DND-41 (cell line): ENCODE measurements around the gene CDC45.

ENCODE experiments used
- ATAC-seq: fragments of 200-7000 bp; cut with Tn5 transposase; 3 replicates; pipeline ENCODE4 v1.9.1; 2021; ENCODE audit warnings: low read depth; ENCODE audit not compliant: insufficient read depth
- DNase-seq: peaks from one replicate; pipeline ENCODE4 v3.0.0-alpha.2; 2020
- H2AFZ ChIP-seq: 2 replicates; pipeline ENCODE4 v1.6.0; 2012; ENCODE audit warnings: low read depth, low read length
- H3K27ac ChIP-seq: 2 replicates; pipeline ENCODE4 v1.5.1; 2012; ENCODE audit warnings: low read length, inconsistent platforms
- H3K27me3 ChIP-seq: fragments of 200-600 bp; sonication (generic); 2 replicates; pipeline ENCODE4 v1.6.0; 2012; ENCODE audit warnings: low read length, mild to moderate bottlenecking, inconsistent platforms; ENCODE audit not compliant: insufficient read depth, poor library complexity
- H3K36me3 ChIP-seq: 2 replicates; pipeline ENCODE4 v1.5.1; 2012; ENCODE audit warnings: low read length, inconsistent platforms; ENCODE audit not compliant: insufficient read depth
- H3K4me1 ChIP-seq: 2 replicates; pipeline ENCODE4 v1.5.1; 2012; ENCODE audit warnings: mild to moderate bottlenecking, low read length; ENCODE audit not compliant: insufficient read depth
- H3K4me2 ChIP-seq: 2 replicates; pipeline ENCODE4 v1.6.0; 2012; ENCODE audit warnings: mild to moderate bottlenecking, moderate library complexity, low read length, inconsistent platforms; ENCODE audit not compliant: insufficient read depth
- H3K4me3 ChIP-seq, 2 experiments: fragments of 200-600 bp in 1 of 2; shearing (Covaris generic) in 1 of 2; 2 replicates each; pipeline ENCODE4 v1.5.1; 2012 to 2016; ENCODE audit warnings: inconsistent platforms in 2 of 2, low read length in 2 of 2, mild to moderate bottlenecking in 2 of 2, low read depth in 1 of 2, moderate library complexity in 1 of 2
- H3K79me2 ChIP-seq: 2 replicates; pipeline ENCODE4 v1.6.0; 2012; ENCODE audit warnings: low read length, inconsistent platforms; ENCODE audit not compliant: insufficient read depth
- H3K9ac ChIP-seq: 2 replicates; pipeline ENCODE4 v1.6.0; 2012; ENCODE audit warnings: low read depth, mild to moderate bottlenecking, inconsistent platforms, low read length, moderate library complexity
- H3K9me3 ChIP-seq: 2 replicates; pipeline ENCODE4 v1.5.1; 2012; ENCODE audit warnings: low read length, moderate library complexity, mild to moderate bottlenecking, inconsistent platforms; ENCODE audit not compliant: insufficient read depth, severe bottlenecking
- H4K20me1 ChIP-seq: 2 replicates; pipeline ENCODE4 v1.6.0; 2012; ENCODE audit warnings: low read length; ENCODE audit not compliant: insufficient read depth
- EZH2 ChIP-seq: IDR thresholded peaks from 3 replicates; pipeline ENCODE4 v1.6.1; 2012; ENCODE audit warnings: borderline replicate concordance, low read depth, mild to moderate bottlenecking, moderate library complexity, low read length, inconsistent platforms; ENCODE audit not compliant: severe bottlenecking
- TF ChIP-seq, protein P1 (sequence below): IDR thresholded peaks from 2 replicates; pipeline ENCODE4 v1.5.1; 2012; ENCODE audit warnings: borderline replicate concordance, low read length, moderate library complexity, mild to moderate bottlenecking; ENCODE audit not compliant: poor library complexity, severe bottlenecking; ENCODE audit errors: extremely low read depth

CDC45 gene

DNA sequence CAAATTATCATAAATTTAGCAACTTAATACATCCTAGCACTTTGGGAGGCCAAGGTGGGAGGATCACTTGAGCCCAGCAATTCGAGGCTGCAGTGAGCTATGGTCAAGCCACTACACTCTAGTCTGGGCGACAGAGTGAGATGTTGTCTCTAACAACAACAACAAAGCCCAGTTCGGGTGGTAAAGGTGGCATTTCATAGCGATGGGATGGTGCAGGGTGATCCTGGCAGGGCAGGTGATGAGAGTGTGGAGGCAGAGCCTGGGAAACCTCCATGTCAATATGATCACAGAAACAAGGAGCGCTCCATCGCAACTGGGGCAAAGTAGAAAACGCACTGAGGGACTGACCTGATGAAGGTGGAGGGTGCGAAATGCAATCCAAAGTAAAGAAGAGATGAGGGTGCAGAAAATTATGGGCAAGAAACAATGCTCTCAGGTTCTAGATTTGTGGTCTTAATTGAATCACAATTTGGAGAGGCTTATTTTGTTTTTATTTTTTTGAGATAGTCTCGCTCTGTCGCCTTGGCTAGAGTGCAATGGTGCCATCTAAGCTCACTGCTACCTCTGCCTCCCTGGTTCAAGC lies 77.3 kb downstream of the CDC45 start:
- no peak for ATAC-seq
- H3K9me3 ChIP-seq = no peaks in the 10 kb centered on the region
- H3K27me3 ChIP-seq = no peaks in the 10 kb centered on the region
- H3K9ac ChIP-seq = no peak overlapping the region
- H3K27ac ChIP-seq = no peak overlapping the region
- H3K36me3 ChIP-seq = no peaks in the 10 kb centered on the region
- no peak overlapping the region for H3K4me3 ChIP-seq
- no peaks in the 10 kb centered on the region for H3K79me2 ChIP-seq
- no peaks in the 10 kb centered on the region for H3K4me1 ChIP-seq
- no peak overlapping the region for H2AFZ ChIP-seq
- no peak for DNase-seq
- no peaks in the 10 kb centered on the region for H4K20me1 ChIP-seq
- H3K4me2 ChIP-seq = no peak overlapping the region
- TF ChIP-seq EZH2 = no peak
- TF ChIP-seq, protein P1, sequence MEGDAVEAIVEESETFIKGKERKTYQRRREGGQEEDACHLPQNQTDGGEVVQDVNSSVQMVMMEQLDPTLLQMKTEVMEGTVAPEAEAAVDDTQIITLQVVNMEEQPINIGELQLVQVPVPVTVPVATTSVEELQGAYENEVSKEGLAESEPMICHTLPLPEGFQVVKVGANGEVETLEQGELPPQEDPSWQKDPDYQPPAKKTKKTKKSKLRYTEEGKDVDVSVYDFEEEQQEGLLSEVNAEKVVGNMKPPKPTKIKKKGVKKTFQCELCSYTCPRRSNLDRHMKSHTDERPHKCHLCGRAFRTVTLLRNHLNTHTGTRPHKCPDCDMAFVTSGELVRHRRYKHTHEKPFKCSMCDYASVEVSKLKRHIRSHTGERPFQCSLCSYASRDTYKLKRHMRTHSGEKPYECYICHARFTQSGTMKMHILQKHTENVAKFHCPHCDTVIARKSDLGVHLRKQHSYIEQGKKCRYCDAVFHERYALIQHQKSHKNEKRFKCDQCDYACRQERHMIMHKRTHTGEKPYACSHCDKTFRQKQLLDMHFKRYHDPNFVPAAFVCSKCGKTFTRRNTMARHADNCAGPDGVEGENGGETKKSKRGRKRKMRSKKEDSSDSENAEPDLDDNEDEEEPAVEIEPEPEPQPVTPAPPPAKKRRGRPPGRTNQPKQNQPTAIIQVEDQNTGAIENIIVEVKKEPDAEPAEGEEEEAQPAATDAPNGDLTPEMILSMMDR = no peak

- ATAC-seq = no peak
- TF ChIP-seq EZH2 = no peak
- TF ChIP-seq, protein P1 = peak; percentile 17
- H3K4me3 ChIP-seq = no peak overlapping the region
- H3K9ac ChIP-seq = no peak overlapping the region
- no peak overlapping the region for H3K4me2 ChIP-seq
- H3K36me3 ChIP-seq = no peaks in the 10 kb centered on the region
- no peaks in the 10 kb centered on the region for H4K20me1 ChIP-seq
- no peaks in the 10 kb centered on the region for H3K9me3 ChIP-seq
- H2AFZ ChIP-seq = no peak overlapping the region
- H3K79me2 ChIP-seq = no peaks in the 10 kb centered on the region
- H3K27me3 ChIP-seq = no peaks in the 10 kb centered on the region
- DNase-seq = no peak
- H3K4me1 ChIP-seq = no peaks in the 10 kb centered on the region
- H3K27ac ChIP-seq = no peak overlapping the region
Measured at GRCh38 chr22:19559324-19559811, 79.6 kb downstream of the CDC45 start.

DNA sequence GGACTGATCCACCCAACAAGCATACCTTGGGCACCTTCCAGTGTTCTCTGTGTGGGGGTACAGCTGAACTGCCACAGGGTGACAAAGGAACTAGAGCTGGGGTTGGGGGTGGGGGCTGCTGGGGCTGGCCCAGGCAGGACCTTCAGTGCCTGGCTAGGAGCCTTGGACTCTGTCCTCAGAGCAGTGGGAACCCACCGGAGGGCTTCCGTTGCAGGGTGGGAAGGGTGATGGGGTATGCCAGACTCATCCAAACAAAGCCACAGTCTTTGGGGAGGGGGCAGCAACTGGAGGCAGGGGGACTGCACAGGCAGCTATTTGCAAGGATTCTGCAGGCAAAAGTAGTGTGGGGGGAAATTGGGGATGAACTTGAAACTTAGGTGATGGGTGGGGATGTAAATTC lies 80.2 kb downstream of the CDC45 start:
- no peaks in the 10 kb centered on the region for H3K4me1 ChIP-seq
- H3K36me3 ChIP-seq = no peaks in the 10 kb centered on the region
- H2AFZ ChIP-seq = no peak overlapping the region
- no peak overlapping the region for H3K4me3 ChIP-seq
- no peaks in the 10 kb centered on the region for H4K20me1 ChIP-seq
- DNase-seq = no peak
- no peak for TF ChIP-seq EZH2
- TF ChIP-seq, protein P1 = no peak
- H3K4me2 ChIP-seq = no peak overlapping the region
- H3K9me3 ChIP-seq = no peaks in the 10 kb centered on the region
- no peaks in the 10 kb centered on the region for H3K79me2 ChIP-seq
- H3K9ac ChIP-seq = no peak overlapping the region
- no peak overlapping the region for H3K27ac ChIP-seq
- no peaks in the 10 kb centered on the region for H3K27me3 ChIP-seq
- ATAC-seq = no peak
